AG09309 (cell line): ENCODE results near the gene C18orf63.

Source experiments
- DNase-seq: peaks from one replicate; pipeline ENCODE4 v3.0.0-alpha.2; 2010; ENCODE audit warnings: low read depth
- H3K4me3 ChIP-seq: 2 replicates; pipeline ENCODE4 v1.5.1; 2011; ENCODE audit warnings: mild to moderate bottlenecking, low read depth, low read length, moderate library complexity; ENCODE audit not compliant: control insufficient read depth
- TF ChIP-seq, protein P1 (sequence below): IDR thresholded peaks from 2 replicates; pipeline ENCODE4 v1.5.1; 2011; ENCODE audit warnings: mild to moderate bottlenecking, low read depth, low read length, inconsistent platforms; ENCODE audit not compliant: insufficient read depth, control insufficient read depth; ENCODE audit errors: missing control alignments

Gene C18orf63

GRCh38 chr18:74333091-74333490 is 17.5 kb downstream of the C18orf63 start:
- TF ChIP-seq, protein P1, sequence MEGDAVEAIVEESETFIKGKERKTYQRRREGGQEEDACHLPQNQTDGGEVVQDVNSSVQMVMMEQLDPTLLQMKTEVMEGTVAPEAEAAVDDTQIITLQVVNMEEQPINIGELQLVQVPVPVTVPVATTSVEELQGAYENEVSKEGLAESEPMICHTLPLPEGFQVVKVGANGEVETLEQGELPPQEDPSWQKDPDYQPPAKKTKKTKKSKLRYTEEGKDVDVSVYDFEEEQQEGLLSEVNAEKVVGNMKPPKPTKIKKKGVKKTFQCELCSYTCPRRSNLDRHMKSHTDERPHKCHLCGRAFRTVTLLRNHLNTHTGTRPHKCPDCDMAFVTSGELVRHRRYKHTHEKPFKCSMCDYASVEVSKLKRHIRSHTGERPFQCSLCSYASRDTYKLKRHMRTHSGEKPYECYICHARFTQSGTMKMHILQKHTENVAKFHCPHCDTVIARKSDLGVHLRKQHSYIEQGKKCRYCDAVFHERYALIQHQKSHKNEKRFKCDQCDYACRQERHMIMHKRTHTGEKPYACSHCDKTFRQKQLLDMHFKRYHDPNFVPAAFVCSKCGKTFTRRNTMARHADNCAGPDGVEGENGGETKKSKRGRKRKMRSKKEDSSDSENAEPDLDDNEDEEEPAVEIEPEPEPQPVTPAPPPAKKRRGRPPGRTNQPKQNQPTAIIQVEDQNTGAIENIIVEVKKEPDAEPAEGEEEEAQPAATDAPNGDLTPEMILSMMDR, result no peak
- no peak overlapping the region for H3K4me3 ChIP-seq
- no peak for DNase-seq

DNA sequence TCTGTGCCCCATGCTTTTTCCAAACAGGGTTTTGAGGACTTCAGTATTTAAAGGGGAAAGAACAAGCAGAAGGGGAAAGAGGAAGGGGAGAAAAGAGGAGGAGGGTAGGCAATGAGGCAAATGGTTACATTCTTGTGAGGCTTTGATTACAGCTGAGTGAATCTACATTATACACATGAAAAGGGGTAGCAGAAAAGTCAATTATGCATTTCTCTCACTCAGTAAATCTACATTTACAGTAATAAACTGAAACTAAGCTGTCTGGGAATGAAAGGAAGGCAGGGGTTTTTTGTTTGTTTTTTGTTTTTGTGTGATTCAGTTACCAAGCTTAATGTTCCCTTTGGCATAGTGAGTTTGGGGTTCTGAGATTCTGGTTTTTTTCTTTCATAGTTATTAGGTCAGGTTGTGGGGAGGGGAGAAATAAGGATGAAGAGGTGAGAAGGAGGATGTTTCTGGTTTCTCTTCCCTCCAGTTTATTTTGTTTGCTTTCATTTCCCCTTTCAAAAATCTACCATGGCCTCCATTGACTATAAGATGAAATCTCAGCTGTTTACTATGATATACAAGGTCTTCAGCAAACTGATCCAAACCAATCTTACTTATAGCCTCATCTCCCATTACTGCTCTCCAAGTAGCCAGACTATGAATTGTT is 18.7 kb downstream of the C18orf63 start:
- TF ChIP-seq, protein P1, result no peak
- no peak for DNase-seq
- no peak overlapping the region for H3K4me3 ChIP-seq

- TF ChIP-seq, protein P1, result no peak
- H3K4me3 ChIP-seq, result no peak overlapping the region
- DNase-seq, result no peak
Measured at GRCh38 chr18:74336656-74337055, 21.0 kb downstream of the C18orf63 start.

- TF ChIP-seq, protein P1, result no peak
- no peak for DNase-seq
- H3K4me3 ChIP-seq, result no peak overlapping the region
Measured at GRCh38 chr18:74337155-74337911, 21.7 kb downstream of the C18orf63 start.

- TF ChIP-seq, protein P1, result no peak
- no peak for DNase-seq
Measured at GRCh38 chr18:74337912-74338309, 22.3 kb downstream of the C18orf63 start.

DNA sequence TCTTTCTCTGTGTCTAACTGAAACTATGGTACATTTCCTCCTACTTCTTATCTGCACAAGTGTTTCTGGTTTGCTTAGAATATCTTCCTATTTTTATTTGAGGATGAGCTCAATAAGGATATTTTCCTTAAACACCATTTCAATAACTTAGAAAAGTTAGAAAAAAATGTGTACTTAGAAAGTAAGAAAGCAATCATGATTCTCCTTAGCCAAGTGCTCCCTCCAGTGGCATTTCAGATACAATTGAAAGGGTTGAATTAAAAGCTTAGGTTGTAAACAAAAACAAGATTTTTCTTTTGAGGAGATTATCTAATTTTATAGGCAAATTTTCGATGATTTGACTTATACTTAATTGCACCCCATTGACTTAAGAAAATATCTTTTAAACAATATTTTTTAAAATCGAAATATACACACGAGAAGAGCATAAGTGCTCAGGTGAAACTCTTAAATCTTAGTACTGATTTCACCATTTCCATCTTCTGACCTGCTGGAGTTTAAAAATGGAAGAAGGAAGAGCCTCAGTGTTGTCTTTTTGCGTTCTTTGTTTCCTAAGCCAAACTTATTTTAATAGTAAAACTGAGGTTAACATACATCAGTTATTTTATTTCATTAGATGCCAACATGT is 26.9 kb downstream of the C18orf63 start:
- DNase-seq, result peak; percentile 31
- H3K4me3 ChIP-seq, result no peak overlapping the region
- TF ChIP-seq, protein P1, result peak; percentile 64

More at GRCh38 chr18:74337912-74338309, 22.3 kb downstream of the C18orf63 start:
- H3K4me3 ChIP-seq, result no peak overlapping the region
